ENCODE data around the gene TENM3. TPM values are rescaled to one million over a fixed set of nuclear protein-coding genes. Genes with fewer than 3 reads are reported as not detected.

The TENM3 gene
- polyA plus RNA-seq, 1 of the 3 experiments (the other 2 are of a cell fraction) = 10.4 TPM

DNA sequence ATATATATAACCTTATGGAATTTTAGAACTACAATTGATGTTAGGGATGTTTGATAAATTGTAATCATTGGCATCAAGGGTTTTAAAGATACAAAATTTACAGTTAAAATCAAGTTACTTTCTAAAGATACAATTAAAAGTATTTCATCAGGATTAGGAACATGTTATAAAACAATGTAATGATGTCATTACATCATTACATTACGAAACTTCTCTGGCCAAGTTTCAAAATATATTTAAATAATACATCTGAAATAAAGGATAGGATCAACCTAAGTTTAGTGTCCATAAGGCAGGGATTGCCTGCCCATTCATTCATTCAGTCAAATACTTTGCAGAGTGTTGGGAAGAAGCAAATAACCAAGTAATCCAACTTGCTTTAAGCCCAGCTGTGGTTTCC lies 75.1 kb downstream of the TENM3 start:
- Histone ChIP-seq H3K36me3 (replicated peaks in 1 of 2; ENCODE audit: control insufficient read depth in 1 of 2, insufficient read depth in 2 of 2, low read length in 1 of 2) (no peaks in the 10 kb centered on the region), H3K9me3 (peaks cover 11% of the 10 kb centered on the region; the same call in 1 of the 2 replicates), H3K27ac (ENCODE audit: low read depth in 2 of 2, low read length in 1 of 2) (no peak overlapping the region), H3F3A (replicated peaks; ENCODE audit: insufficient read depth) (no peaks in the 10 kb centered on the region), H3K27me3 (ENCODE audit: insufficient read depth) (no peaks in the 10 kb centered on the region), H3K4me2 (no peak overlapping the region), H4K20me1 (ENCODE audit: insufficient read depth) (no peaks in the 10 kb centered on the region), H3K9me2 (no peaks in the 10 kb centered on the region), H3K4me3 (ENCODE audit: low read depth in 2 of 2, low read length in 1 of 2) (no peak overlapping the region), H3K79me2 (ENCODE audit: insufficient read depth) (no peaks in the 10 kb centered on the region), H3K9ac (no peak overlapping the region), H3K4me1 (ENCODE audit: control insufficient read depth in 1 of 2, insufficient read depth in 2 of 2, low read depth in 1 of 2, low read length in 1 of 2) (no peaks in the 10 kb centered on the region), H2AFZ (ENCODE audit: low read depth) (no peak overlapping the region)
- TF ChIP-seq RFX5 (IDR thresholded peaks at IDR 0.05; ENCODE audit: low read length) (no peak), EP300 (IDR thresholded peaks at IDR 0.05; ENCODE audit: borderline replicate concordance in 1 of 2, low read depth in 1 of 2, low read length in 1 of 2) (no peak), SMC3 (IDR thresholded peaks at IDR 0.05; ENCODE audit: low read depth, low read length) (no peak), FOSL2 (IDR thresholded peaks at IDR 0.05; ENCODE audit: borderline replicate concordance, low read depth) (no peak), MEF2A (IDR thresholded peaks at IDR 0.05; ENCODE audit: borderline replicate concordance, low read depth) (no peak)
- 88% methylated on average over 1 of the region's 1 CpG for WGBS (ENCODE audit: low lambda C conversion rate)
- ChIA-PET POLR2A (no interaction called here), CTCF (no interaction called here)
- no peak for DNase-seq

DNA sequence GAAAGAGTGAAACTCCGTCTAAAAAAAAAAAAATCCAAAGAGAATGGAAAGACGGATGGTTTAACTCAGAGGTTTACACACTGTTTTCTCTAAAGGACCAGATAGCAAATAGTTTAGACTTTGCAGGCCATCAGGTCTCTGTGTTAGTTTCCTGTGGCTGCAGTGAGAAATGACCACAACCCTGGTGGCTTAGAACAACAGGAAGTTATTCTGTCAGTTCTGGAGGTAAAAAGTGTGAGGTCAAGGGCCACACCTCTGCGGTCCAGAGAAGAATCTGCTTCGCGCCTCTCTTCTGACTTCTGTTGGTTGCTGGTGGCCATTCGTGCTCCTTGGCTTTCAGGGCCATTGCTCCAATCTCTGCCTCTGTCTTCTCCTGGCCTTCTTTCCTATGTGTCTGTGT lies 76.9 kb downstream of the TENM3 start:
- WGBS (ENCODE audit: low lambda C conversion rate) = 85% methylated on average over 6 of the region's 6 CpGs
- no peak overlapping the region for H3K9ac ChIP-seq

More for the DNA sequence above, 76.9 kb downstream of the TENM3 start:
- H3K9me2 ChIP-seq = no peaks in the 10 kb centered on the region
- no peaks in the 10 kb centered on the region for H3K36me3 ChIP-seq (replicated peaks in 1 of 2; ENCODE audit: control insufficient read depth in 1 of 2, insufficient read depth in 2 of 2, low read length in 1 of 2)
- no peaks in the 10 kb centered on the region for H3K27me3 ChIP-seq (ENCODE audit: insufficient read depth)
- peaks cover 5% of the 10 kb centered on the region; the same call in 1 of the 2 replicates for H3K9me3 ChIP-seq
- H3K4me2 ChIP-seq = no peak overlapping the region
- no peaks in the 10 kb centered on the region for H3K79me2 ChIP-seq (ENCODE audit: insufficient read depth)
- no peaks in the 10 kb centered on the region for H3F3A ChIP-seq (replicated peaks; ENCODE audit: insufficient read depth)
- no peaks in the 10 kb centered on the region; a peak in 1 of 4 replicates for H3K4me1 ChIP-seq (ENCODE audit: control insufficient read depth in 1 of 2, insufficient read depth in 2 of 2, low read depth in 1 of 2, low read length in 1 of 2)
- no peaks in the 10 kb centered on the region for H4K20me1 ChIP-seq (ENCODE audit: insufficient read depth)
- TF ChIP-seq SMC3 (IDR thresholded peaks at IDR 0.05; ENCODE audit: low read depth, low read length) (no peak), FOXJ3 (CRISPR knock-in tag; IDR thresholded peaks at IDR 0.05) (no peak), FOXM1 (IDR thresholded peaks at IDR 0.05; ENCODE audit: low read depth) (no peak), GATA2 (CRISPR knock-in tag; IDR thresholded peaks at IDR 0.05) (no peak), CHD2 (IDR thresholded peaks at IDR 0.05; ENCODE audit: low read length, partially characterized antibody) (no peak), MEF2A (IDR thresholded peaks at IDR 0.05; ENCODE audit: borderline replicate concordance, low read depth) (no peak), TAF1 (IDR thresholded peaks at IDR 0.05; ENCODE audit: borderline replicate concordance, low read depth, low read length) (no peak), POLR2AphosphoS5 (IDR thresholded peaks at IDR 0.05; ENCODE audit: low read depth, low read length) (no peak), SIN3A (IDR thresholded peaks at IDR 0.05; ENCODE audit: borderline replicate concordance, low read depth, low read length) (no peak), REST (IDR thresholded peaks at IDR 0.05; ENCODE audit: low read depth, low read length) (no peak), MAX (IDR thresholded peaks at IDR 0.05; ENCODE audit: low read depth) (no peak)
- TF ChIP-seq, protein P1, sequence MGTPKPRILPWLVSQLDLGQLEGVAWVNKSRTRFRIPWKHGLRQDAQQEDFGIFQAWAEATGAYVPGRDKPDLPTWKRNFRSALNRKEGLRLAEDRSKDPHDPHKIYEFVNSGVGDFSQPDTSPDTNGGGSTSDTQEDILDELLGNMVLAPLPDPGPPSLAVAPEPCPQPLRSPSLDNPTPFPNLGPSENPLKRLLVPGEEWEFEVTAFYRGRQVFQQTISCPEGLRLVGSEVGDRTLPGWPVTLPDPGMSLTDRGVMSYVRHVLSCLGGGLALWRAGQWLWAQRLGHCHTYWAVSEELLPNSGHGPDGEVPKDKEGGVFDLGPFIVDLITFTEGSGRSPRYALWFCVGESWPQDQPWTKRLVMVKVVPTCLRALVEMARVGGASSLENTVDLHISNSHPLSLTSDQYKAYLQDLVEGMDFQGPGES (IDR thresholded peaks at IDR 0.05; ENCODE audit: low read depth, low read length) = no peak
- TF ChIP-seq, protein P2, sequence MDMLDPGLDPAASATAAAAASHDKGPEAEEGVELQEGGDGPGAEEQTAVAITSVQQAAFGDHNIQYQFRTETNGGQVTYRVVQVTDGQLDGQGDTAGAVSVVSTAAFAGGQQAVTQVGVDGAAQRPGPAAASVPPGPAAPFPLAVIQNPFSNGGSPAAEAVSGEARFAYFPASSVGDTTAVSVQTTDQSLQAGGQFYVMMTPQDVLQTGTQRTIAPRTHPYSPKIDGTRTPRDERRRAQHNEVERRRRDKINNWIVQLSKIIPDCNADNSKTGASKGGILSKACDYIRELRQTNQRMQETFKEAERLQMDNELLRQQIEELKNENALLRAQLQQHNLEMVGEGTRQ (IDR thresholded peaks at IDR 0.05; ENCODE audit: borderline replicate concordance, low read depth, low read length) = no peak
- POLR2A ChIA-PET = no interaction called here
- no peak overlapping the region for H3K4me3 ChIP-seq (ENCODE audit: low read depth in 2 of 2, low read length in 1 of 2)
- no peak overlapping the region for H3K27ac ChIP-seq (ENCODE audit: low read depth in 2 of 2, low read length in 1 of 2)
- no peak overlapping the region for H2AFZ ChIP-seq (ENCODE audit: low read depth)
- CTCF ChIA-PET = no interaction called here
- DNase-seq = no peak
